H1 (cell line): ENCODE data around the gene CCDC15. TPM values are rescaled to one million over a fixed set of nuclear protein-coding genes. Genes with fewer than 3 reads are reported as not detected.

Source experiments
- CTCF ChIA-PET: fragments of 300-600 bp; sonication (Branson Sonifier 250); formaldehyde crosslinking; loops from one replicate; lab custom pipeline; 2021; ENCODE audit not compliant: partially characterized antibody; lab: Charles Lee
- POLR2A ChIA-PET: fragments of 300-600 bp; sonication (Branson Sonifier 250); formaldehyde crosslinking; loops from one replicate; lab custom pipeline; 2021; ENCODE audit warnings: inconsistent platforms; ENCODE audit not compliant: partially characterized antibody; lab: Charles Lee
- DNase-seq, 2 experiments: peaks; one replicate each; pipeline versions ENCODE4 v3.0.0 to v3.0.0-alpha.2; 2010 to 2022; ENCODE audit warnings: low spot score in 2 of 2, low read depth in 1 of 2, mixed read lengths in 1 of 2
- FAIRE-seq: peaks from 2 replicates; lab custom pipeline; 2011; peaks lifted over from hg19 to GRCh38; lab: Jason Lieb, UNC
- H2AFZ ChIP-seq: 2 replicates; pipeline ENCODE4 v1.8.1; 2012; ENCODE audit warnings: low read length, inconsistent platforms
- H2AK5ac ChIP-seq: 2 replicates; pipeline ENCODE4 v1.6.1; 2013; ENCODE audit warnings: low read depth, low read length
- H2BK120ac ChIP-seq: replicated peaks from 2 replicates; pipeline ENCODE3; 2013; ENCODE audit warnings: low read depth, low read length, inconsistent platforms
- H2BK12ac ChIP-seq: 2 replicates; pipeline ENCODE4 v1.6.1; 2013; ENCODE audit warnings: low read depth, low read length
- H2BK15ac ChIP-seq: 2 replicates; pipeline ENCODE4 v1.6.1; 2013; ENCODE audit warnings: low read length
- H2BK20ac ChIP-seq: 2 replicates; pipeline ENCODE4 v1.6.1; 2013; ENCODE audit warnings: low read length
- H2BK5ac ChIP-seq: 2 replicates; pipeline ENCODE4 v1.6.1; 2013; ENCODE audit warnings: low read depth, low read length
- H3K14ac ChIP-seq: 2 replicates; pipeline ENCODE4 v1.6.1; 2013; ENCODE audit warnings: inconsistent platforms; ENCODE audit not compliant: insufficient read length
- H3K18ac ChIP-seq: 2 replicates; pipeline ENCODE4 v1.6.1; 2013; ENCODE audit warnings: low read length; ENCODE audit errors: extremely low read depth
- H3K23ac ChIP-seq: 2 replicates; pipeline ENCODE4 v1.6.1; 2013; ENCODE audit warnings: inconsistent platforms; ENCODE audit not compliant: insufficient read length
- H3K23me2 ChIP-seq: 2 replicates; pipeline ENCODE4 v1.6.1; 2013; ENCODE audit warnings: low read depth, low read length
- H3K27ac ChIP-seq: 2 replicates; pipeline ENCODE4 v1.6.1; 2011; ENCODE audit warnings: low read depth, low read length, inconsistent platforms
- H3K27me3 ChIP-seq, 4 experiments: replicated peaks in 1 of 4; 1 replicate in 1 of 4; 2 replicates in 3 of 4; pipeline versions ENCODE4 v1.6.1 to v1.8.1; 2011 to 2013; ENCODE audit warnings: low read length in 3 of 4, mild to moderate bottlenecking in 3 of 4, inconsistent platforms in 2 of 4, mixed read lengths in 2 of 4, moderate library complexity in 1 of 4; ENCODE audit not compliant: control insufficient read depth in 3 of 4, insufficient read depth in 3 of 4; ENCODE audit errors: extremely low read depth in 1 of 4
- H3K36me3 ChIP-seq, 4 experiments: 2 replicates each; pipeline versions ENCODE4 v1.6.1 to v1.8.1; 2011 to 2013; ENCODE audit warnings: mild to moderate bottlenecking in 4 of 4, low read length in 3 of 4, moderate library complexity in 2 of 4, control low read depth in 1 of 4, inconsistent platforms in 1 of 4; ENCODE audit not compliant: insufficient read depth in 4 of 4, control insufficient read depth in 2 of 4
- H3K4ac ChIP-seq: replicated peaks from 2 replicates; pipeline ENCODE3; 2013; ENCODE audit warnings: low read length, low read depth, mixed read lengths, inconsistent platforms; ENCODE audit not compliant: insufficient read length
- H3K4me1 ChIP-seq, 4 experiments: replicated peaks in 1 of 4; 1 replicate in 1 of 4; 2 replicates in 3 of 4; pipeline versions ENCODE4 v1.6.1 to v1.8.1; 2011 to 2013; ENCODE audit warnings: low read length in 3 of 4, inconsistent platforms in 2 of 4, mixed read lengths in 1 of 4; ENCODE audit not compliant: insufficient read depth in 4 of 4, control insufficient read depth in 3 of 4
- H3K4me2 ChIP-seq, 2 experiments: 2 replicates each; pipeline versions ENCODE4 v1.6.1 to v1.8.1; 2011 to 2013; ENCODE audit warnings: low read depth in 2 of 2, low read length in 2 of 2, control low read depth in 1 of 2, inconsistent platforms in 1 of 2, mild to moderate bottlenecking in 1 of 2; ENCODE audit not compliant: insufficient read depth in 1 of 2
- H3K4me3 ChIP-seq, 4 experiments: fragments of 200-600, 300-600 bp in 1 of 4; sonication (generic), shearing (Covaris generic), sonication (Bioruptor Twin) in 1 of 4; 2 replicates each; pipeline versions ENCODE4 v1.5.1 to v1.8.1; 2011 to 2016; ENCODE audit warnings: low read length in 4 of 4, low read depth in 3 of 4, control low read depth in 2 of 4, inconsistent platforms in 2 of 4, mild to moderate bottlenecking in 2 of 4, mixed read lengths in 1 of 4, moderate library complexity in 1 of 4; ENCODE audit not compliant: insufficient read depth in 2 of 4; ENCODE audit errors: extremely low read depth in 1 of 4
- H3K56ac ChIP-seq: replicated peaks from 2 replicates; pipeline ENCODE3; 2013; ENCODE audit warnings: low read depth, mild to moderate bottlenecking, mixed read lengths, low read length, inconsistent platforms; ENCODE audit not compliant: insufficient read length
- H3K79me1 ChIP-seq: 2 replicates; pipeline ENCODE4 v1.6.1; 2013; ENCODE audit warnings: low read depth, low read length, control low read depth
- H3K79me2 ChIP-seq, 2 experiments: 2 replicates each; pipeline versions ENCODE4 v1.6.1 to v1.8.1; 2012 to 2013; ENCODE audit warnings: low read length in 2 of 2, mild to moderate bottlenecking in 2 of 2, inconsistent platforms in 1 of 2; ENCODE audit not compliant: insufficient read depth in 2 of 2, control insufficient read depth in 1 of 2
- H3K9ac ChIP-seq, 4 experiments: replicated peaks in 1 of 4; 1 replicate in 1 of 4; 2 replicates in 3 of 4; pipeline versions ENCODE4 v1.6.1 to v1.8.1; 2011 to 2013; ENCODE audit warnings: low read depth in 3 of 4, low read length in 3 of 4, control low read depth in 2 of 4, mild to moderate bottlenecking in 2 of 4, moderate library complexity in 2 of 4, inconsistent platforms in 1 of 4; ENCODE audit errors: extremely low read depth in 1 of 4
- H3K9me3 ChIP-seq, 2 experiments: 2 replicates each; pipeline versions ENCODE4 v1.6.1 to v1.8.1; 2012 to 2013; ENCODE audit warnings: mild to moderate bottlenecking in 2 of 2, moderate library complexity in 2 of 2, control low read depth in 1 of 2, inconsistent platforms in 1 of 2, low read depth in 1 of 2, low read length in 1 of 2, mixed read lengths in 1 of 2; ENCODE audit not compliant: insufficient read depth in 2 of 2
- H4K20me1 ChIP-seq, 2 experiments: replicated peaks in 1 of 2; 2 replicates each; pipeline versions ENCODE3 to v1.8.1; 2011 to 2013; ENCODE audit warnings: inconsistent platforms in 2 of 2, low read length in 2 of 2, mild to moderate bottlenecking in 1 of 2; ENCODE audit not compliant: insufficient read depth in 2 of 2, control insufficient read depth in 1 of 2
- H4K5ac ChIP-seq: 2 replicates; pipeline ENCODE4 v1.6.1; 2013; ENCODE audit warnings: low read length, low read depth, mixed read lengths, inconsistent platforms; ENCODE audit not compliant: insufficient read length
- H4K8ac ChIP-seq: 2 replicates; pipeline ENCODE4 v1.8.0; 2013; ENCODE audit warnings: mild to moderate bottlenecking, moderate library complexity, low read length, inconsistent platforms; ENCODE audit not compliant: insufficient read depth; ENCODE audit errors: extremely low read depth
- H4K91ac ChIP-seq: replicated peaks from 2 replicates; pipeline ENCODE3; 2013; ENCODE audit warnings: low read length, mixed read lengths, inconsistent platforms; ENCODE audit not compliant: insufficient read length
- CEBPB ChIP-seq: IDR thresholded peaks from 2 replicates; pipeline ENCODE4 v1.6.1; 2012; ENCODE audit warnings: low read depth, low read length
- SAP30 ChIP-seq: fragments of 300-600 bp; sonication (generic); IDR thresholded peaks from 2 replicates; pipeline ENCODE4 v1.7.1; 2012; ENCODE audit warnings: low read length, moderate library complexity, mild to moderate bottlenecking, inconsistent platforms; ENCODE audit not compliant: insufficient read depth, insufficient replicate concordance
- SRF ChIP-seq: IDR thresholded peaks from 2 replicates; pipeline ENCODE4 v1.6.1; 2011; ENCODE audit warnings: mild to moderate bottlenecking, low read depth, low read length, moderate library complexity
- TEAD4 ChIP-seq: IDR thresholded peaks from 2 replicates; pipeline ENCODE4 v1.6.1; 2012; ENCODE audit warnings: low read depth, low read length, inconsistent platforms, mixed read lengths
- WGBS, 2 experiments: shearing (Covaris generic) in 1 of 2; methylation state at CpG; one replicate each; pipeline versions ENCODE4 v1.1.6 to v1.1.7; 2013 to 2015; ENCODE audit warnings: low lambda C conversion rate in 2 of 2, mixed read lengths in 2 of 2, inconsistent platforms in 1 of 2, low coverage in 1 of 2, missing lambda C conversion rate in 1 of 2; ENCODE audit not compliant: insufficient replicate concordance in 2 of 2, insufficient coverage in 1 of 2, insufficient read length in 1 of 2; ENCODE audit errors: extremely low coverage in 1 of 2, missing lambda C conversion rate in 1 of 2; 5-methylcytosine and 5-hydroxymethylcytosine counted together
- polyA plus RNA-seq, 7 experiments: library from polyadenylated mRNA; depleted of rRNA in 3 of 7; stranded (reverse) in 5 of 7; unstranded in 2 of 7; fragments of >200 nt in 5 of 7; fragments of 200-250 nt in 2 of 7; gene quantifications; 1 replicate in 5 of 7; 2 replicates in 1 of 7; 4 replicates in 1 of 7; pipeline versions ENCODE4 v1.2.1 to v1.2.3, GENCODE V29; 2011 to 2013; ENCODE audit warnings: missing spikeins in 2 of 7, mixed read lengths in 2 of 7
- total RNA-seq: library from RNA; stranded (reverse); fragmentation: NEBNext Ultra II Directional; extraction: Animal tissue kit (Norgen Biotek cat#: 25700); gene quantifications from 2 replicates; pipeline ENCODE4 v1.2.1, GENCODE V29; 2021
- TF ChIP-seq, protein P1 (sequence below): IDR thresholded peaks from 2 replicates; pipeline ENCODE4 v1.6.1; 2011; ENCODE audit warnings: low read depth, mild to moderate bottlenecking, low read length; ENCODE audit not compliant: insufficient read depth
- TF ChIP-seq, protein P2 (sequence below), 3 experiments: IDR thresholded peaks; 1 replicate in 2 of 3; 2 replicates in 1 of 3; pipeline versions ENCODE4 v1.5.1 to v1.6.1; 2011; ENCODE audit warnings: low read length in 3 of 3, mild to moderate bottlenecking in 3 of 3, inconsistent platforms in 2 of 3, low read depth in 1 of 3, moderate library complexity in 1 of 3; ENCODE audit not compliant: insufficient read depth in 1 of 3; ENCODE audit errors: control extremely low read depth in 1 of 3

CCDC15 gene
- total and polyA plus RNA-seq, 2 of the 8 experiments (the other 6 are each of a cell fraction or from before 2014, with no cell fraction given) = 1.5 to 3.1 TPM

DNA sequence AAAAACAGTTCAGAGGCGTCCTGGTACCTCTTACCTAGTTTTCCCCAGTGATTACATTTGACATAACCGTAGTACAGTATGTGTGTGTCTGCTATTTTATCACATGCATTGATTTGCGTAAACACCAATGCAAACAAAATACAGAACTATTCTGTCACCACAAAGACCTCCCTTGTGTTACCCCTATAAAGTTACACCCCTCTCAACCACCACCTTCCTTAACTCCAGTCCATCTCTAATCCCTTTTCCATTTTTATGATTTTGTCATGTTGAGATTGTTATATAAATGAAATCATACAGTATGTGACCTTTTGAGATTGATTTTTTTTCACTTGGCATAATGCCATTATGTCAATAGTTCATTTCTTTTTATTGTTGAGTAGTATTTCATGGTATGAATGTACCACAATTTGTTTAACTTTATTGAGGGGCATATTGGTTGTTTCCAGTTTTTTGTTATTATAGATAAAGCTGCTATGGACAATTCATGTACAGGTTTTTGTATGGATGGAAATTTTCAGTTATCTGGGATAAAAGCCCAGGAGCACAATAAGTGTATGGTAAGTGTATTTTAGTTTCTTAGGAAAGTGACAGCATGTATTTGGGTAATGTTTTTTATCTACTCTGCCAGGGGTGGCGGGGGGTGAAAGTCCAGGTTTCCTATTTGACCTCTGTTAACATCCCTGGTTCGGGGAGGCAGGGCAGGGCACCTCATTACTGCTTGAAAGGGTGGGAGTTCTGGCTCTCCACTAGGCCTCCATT, 103.1 kb downstream of the CCDC15 start:
- H2BK120ac ChIP-seq = no peak overlapping the region
- no peak overlapping the region for H2BK12ac ChIP-seq
- 85% methylated on average over 5 of the region's 5 CpGs; no CpG with 5 or more reads in 1 of the 2 experiments for WGBS, 2 experiments
- H2AK5ac ChIP-seq = no peak overlapping the region
- no peak overlapping the region for H3K18ac ChIP-seq
- no peak overlapping the region for H2BK15ac ChIP-seq
- H4K91ac ChIP-seq = no peak overlapping the region
- DNase-seq (no peak), FAIRE-seq (no peak)
- H3K9ac ChIP-seq = no peak overlapping the region
- no peak overlapping the region for H3K4me3 ChIP-seq
- no peak overlapping the region for H2AFZ ChIP-seq
- peaks cover 1 to 8% (median 8%) of the 10 kb centered on the region in 4 experiments; a peak in 6 of 7 replicates for H3K27me3 ChIP-seq
- H3K14ac ChIP-seq = no peak overlapping the region
- no peak overlapping the region for H4K8ac ChIP-seq
- no peak overlapping the region for H2BK5ac ChIP-seq
- ChIA-PET POLR2A (no interaction called here), CTCF (interaction anchor here (1.1 to 2.0 kb wide), 3 partner anchors 20 to 34 kb away, joined by 3 to 5 read pairs (median 5); no protein-coding TSS in a partner anchor)
- no peak overlapping the region for H3K56ac ChIP-seq
- H3K4me2 ChIP-seq = no peak overlapping the region
- no peaks in the 10 kb centered on the region for H4K20me1 ChIP-seq
- H3K79me2 ChIP-seq = no peaks in the 10 kb centered on the region
- H3K36me3 ChIP-seq = no peaks in the 10 kb centered on the region
- H3K4ac ChIP-seq = no peak overlapping the region
- TF ChIP-seq SRF (no peak), SAP30 (no peak), TEAD4 (no peak), CEBPB (no peak)
- TF ChIP-seq, protein P1, sequence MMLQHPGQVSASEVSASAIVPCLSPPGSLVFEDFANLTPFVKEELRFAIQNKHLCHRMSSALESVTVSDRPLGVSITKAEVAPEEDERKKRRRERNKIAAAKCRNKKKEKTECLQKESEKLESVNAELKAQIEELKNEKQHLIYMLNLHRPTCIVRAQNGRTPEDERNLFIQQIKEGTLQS = no peak
- TF ChIP-seq, protein P2, sequence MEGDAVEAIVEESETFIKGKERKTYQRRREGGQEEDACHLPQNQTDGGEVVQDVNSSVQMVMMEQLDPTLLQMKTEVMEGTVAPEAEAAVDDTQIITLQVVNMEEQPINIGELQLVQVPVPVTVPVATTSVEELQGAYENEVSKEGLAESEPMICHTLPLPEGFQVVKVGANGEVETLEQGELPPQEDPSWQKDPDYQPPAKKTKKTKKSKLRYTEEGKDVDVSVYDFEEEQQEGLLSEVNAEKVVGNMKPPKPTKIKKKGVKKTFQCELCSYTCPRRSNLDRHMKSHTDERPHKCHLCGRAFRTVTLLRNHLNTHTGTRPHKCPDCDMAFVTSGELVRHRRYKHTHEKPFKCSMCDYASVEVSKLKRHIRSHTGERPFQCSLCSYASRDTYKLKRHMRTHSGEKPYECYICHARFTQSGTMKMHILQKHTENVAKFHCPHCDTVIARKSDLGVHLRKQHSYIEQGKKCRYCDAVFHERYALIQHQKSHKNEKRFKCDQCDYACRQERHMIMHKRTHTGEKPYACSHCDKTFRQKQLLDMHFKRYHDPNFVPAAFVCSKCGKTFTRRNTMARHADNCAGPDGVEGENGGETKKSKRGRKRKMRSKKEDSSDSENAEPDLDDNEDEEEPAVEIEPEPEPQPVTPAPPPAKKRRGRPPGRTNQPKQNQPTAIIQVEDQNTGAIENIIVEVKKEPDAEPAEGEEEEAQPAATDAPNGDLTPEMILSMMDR (IDR thresholded peaks at IDR 0.05; ENCODE audit: control extremely low read depth in 1 of 3, insufficient read depth in 1 of 3, low read depth in 1 of 3, low read length in 3 of 3) = no peak
- H3K23ac ChIP-seq = no peak overlapping the region
- H3K23me2 ChIP-seq = no peaks in the 10 kb centered on the region
- H2BK20ac ChIP-seq = no peak overlapping the region
- H4K5ac ChIP-seq = no peak overlapping the region
- no peaks in the 10 kb centered on the region for H3K9me3 ChIP-seq
- no peaks in the 10 kb centered on the region for H3K79me1 ChIP-seq
- no peaks in the 10 kb centered on the region for H3K4me1 ChIP-seq
- no peak overlapping the region for H3K27ac ChIP-seq
